Measurements from ENCODE around the gene DRP2.
"Not testable (repeated sequence)": the region's sequence is repeated elsewhere in the genome, so short reads cannot be mapped to it uniquely, and the experiment has no call there.

The DRP2 gene

GRCh38 chrX:101237041-101237440 is 17.5 kb downstream of the DRP2 start:
- DNase-seq, result no peak

GRCh38 chrX:101241531-101241930 is 21.9 kb downstream of the DRP2 start:
- no peak for DNase-seq

GRCh38 chrX:101252634-101253033 is 33.0 kb downstream of the DRP2 start:
- no peak for DNase-seq

GRCh38 chrX:101257448-101258258 is 38.1 kb downstream of the DRP2 start:
- no peak for DNase-seq

GRCh38 chrX:101258259-101258581 is 38.6 kb downstream of the DRP2 start:
- DNase-seq, result no peak

GRCh38 chrX:101260435-101260834 is 40.8 kb downstream of the DRP2 start:
- DNase-seq, result no peak

- no peak for DNase-seq
Observed at GRCh38 chrX:101262590-101262989, 43.0 kb downstream of the DRP2 start.

GRCh38 chrX:101263766-101264165 is 44.2 kb downstream of the DRP2 start:
- DNase-seq, result no peak

- no peak for DNase-seq
Observed at GRCh38 chrX:101265869-101266428, 46.4 kb downstream of the DRP2 start.

- no peak for DNase-seq
Observed at GRCh38 chrX:101274198-101274597, 54.6 kb downstream of the DRP2 start.

GRCh38 chrX:101276238-101276637 is 56.7 kb downstream of the DRP2 start:
- no peak for DNase-seq

GRCh38 chrX:101287402-101287801 is 67.8 kb downstream of the DRP2 start:
- DNase-seq, result peak; percentile 43

GRCh38 chrX:101290957-101291603 is 71.5 kb downstream of the DRP2 start, which contains the start of gene TAF7L:
TSS of gene TAF7L (minus strand) at chrX:101291334. CDS start at chrX:101287543, 3,791 bp downstream.
- no peak for DNase-seq

- DNase-seq, result not testable (repeated sequence)
Observed at GRCh38 chrX:101295603-101296002, 76.0 kb downstream of the DRP2 start.

GRCh38 chrX:101303790-101304189 is 84.2 kb downstream of the DRP2 start:
- no peak for DNase-seq
